Retinal pigment epithelial cell (primary cell): Measurements from ENCODE around the gene GRK3.

ENCODE experiments used
- DNase-seq: peaks from one replicate; pipeline ENCODE4 v3.0.0-alpha.2; 2010; ENCODE audit warnings: low read depth
- H3K4me3 ChIP-seq: 2 replicates; pipeline ENCODE4 v1.5.1; 2011; ENCODE audit warnings: mild to moderate bottlenecking, low read length, control low read depth, moderate library complexity
- TF ChIP-seq, protein P1 (sequence below): conservative IDR thresholded peaks from 2 replicates; pipeline ENCODE4 v1.5.1; 2011; ENCODE audit warnings: low read depth, low read length, control low read depth, inconsistent platforms

The GRK3 gene

DNA sequence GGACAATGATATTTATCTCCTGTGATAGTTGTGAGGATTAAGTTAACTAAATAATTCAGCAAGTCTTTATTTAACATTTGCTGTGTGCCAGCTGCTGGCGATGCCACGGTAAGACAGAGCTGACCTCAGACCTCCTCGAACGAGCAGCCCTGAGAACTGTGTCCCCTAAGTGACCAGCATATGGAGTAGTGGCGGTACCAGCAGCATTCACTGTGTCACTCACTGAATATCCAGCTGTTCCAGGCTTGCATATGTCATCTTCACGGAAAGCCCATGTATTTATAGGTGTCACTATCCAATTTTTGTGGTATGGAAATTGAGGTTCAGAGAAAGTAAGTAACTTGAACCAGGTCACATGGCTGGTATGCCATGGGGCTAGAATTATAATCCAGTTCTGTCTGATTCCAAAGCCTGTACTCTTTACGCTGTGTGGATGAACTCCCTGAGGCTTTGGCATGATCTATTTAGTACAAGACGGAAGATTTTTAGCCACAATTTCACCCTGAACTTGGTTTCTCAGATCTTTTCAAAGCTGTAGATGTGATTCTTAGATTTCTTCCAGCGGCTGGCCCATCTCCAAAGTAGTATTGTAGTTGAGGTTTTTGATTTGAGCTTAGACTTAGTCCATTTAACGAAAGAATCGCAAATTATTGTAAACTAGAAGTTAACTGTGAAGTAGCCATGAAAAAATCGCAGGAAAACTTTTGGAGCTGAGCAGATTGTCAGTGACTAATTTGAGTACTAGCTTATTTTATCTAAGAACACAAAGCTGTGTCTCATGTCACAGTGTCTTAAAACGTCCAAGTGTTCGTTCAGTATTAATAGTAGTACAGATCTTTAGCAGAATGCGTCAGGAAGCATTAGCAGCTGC, 128.2 kb downstream of the GRK3 start:
- DNase-seq: no peak
- TF ChIP-seq, protein P1, sequence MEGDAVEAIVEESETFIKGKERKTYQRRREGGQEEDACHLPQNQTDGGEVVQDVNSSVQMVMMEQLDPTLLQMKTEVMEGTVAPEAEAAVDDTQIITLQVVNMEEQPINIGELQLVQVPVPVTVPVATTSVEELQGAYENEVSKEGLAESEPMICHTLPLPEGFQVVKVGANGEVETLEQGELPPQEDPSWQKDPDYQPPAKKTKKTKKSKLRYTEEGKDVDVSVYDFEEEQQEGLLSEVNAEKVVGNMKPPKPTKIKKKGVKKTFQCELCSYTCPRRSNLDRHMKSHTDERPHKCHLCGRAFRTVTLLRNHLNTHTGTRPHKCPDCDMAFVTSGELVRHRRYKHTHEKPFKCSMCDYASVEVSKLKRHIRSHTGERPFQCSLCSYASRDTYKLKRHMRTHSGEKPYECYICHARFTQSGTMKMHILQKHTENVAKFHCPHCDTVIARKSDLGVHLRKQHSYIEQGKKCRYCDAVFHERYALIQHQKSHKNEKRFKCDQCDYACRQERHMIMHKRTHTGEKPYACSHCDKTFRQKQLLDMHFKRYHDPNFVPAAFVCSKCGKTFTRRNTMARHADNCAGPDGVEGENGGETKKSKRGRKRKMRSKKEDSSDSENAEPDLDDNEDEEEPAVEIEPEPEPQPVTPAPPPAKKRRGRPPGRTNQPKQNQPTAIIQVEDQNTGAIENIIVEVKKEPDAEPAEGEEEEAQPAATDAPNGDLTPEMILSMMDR: no peak
- H3K4me3 ChIP-seq: no peak overlapping the region

DNA sequence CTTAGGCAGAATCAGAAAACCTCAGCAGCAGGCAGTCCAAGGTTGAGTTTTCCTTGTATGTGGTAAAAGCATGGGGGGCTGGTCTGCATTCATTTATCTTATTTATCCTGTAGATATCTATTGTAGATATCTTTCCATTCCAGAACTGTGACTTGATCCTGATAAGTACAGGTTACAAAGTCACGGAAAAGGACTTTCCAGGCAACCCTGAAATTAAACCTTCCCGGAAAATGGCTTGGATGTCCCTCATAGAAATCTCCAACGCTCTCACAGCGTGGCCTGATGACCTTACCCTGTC, 128.7 kb downstream of the GRK3 start:
- H3K4me3 ChIP-seq: no peak overlapping the region
- no peak for DNase-seq
- TF ChIP-seq, protein P1: no peak

DNA sequence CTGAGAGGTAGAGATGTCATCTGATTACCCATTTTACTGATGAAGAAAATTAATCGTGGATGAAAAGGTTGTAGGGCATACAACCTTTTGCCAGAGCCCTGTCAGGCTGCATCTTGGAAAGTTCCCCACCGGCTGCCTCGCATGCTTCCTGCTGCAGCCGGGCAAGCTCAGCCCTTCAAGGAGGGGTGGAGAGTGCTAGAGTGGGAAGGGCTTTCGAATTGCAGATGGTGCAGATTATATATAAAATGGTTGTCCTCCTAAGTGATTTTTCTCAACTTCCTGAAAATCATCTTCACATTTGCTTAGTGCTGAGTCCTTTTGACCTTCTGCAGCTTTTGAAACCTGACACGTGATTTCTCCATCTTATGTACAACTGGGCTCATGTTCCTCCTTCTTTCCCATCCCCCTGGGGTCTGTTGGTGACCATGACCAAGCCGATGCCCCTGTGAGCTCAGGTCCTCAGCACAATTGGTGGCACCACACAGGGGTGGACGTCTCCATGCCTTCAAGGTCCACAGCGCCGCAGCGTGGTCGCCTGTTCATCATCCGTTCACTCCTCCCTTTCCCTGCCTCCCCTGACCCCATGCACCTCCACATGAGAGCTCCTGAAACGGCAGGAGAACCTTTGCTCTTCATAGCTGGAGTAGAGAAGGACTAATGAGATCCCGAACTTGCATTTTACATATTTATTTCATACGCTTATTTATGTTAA, 129.9 kb downstream of the GRK3 start:
- no peak overlapping the region for H3K4me3 ChIP-seq
- TF ChIP-seq, protein P1: no peak
- no peak for DNase-seq

DNA sequence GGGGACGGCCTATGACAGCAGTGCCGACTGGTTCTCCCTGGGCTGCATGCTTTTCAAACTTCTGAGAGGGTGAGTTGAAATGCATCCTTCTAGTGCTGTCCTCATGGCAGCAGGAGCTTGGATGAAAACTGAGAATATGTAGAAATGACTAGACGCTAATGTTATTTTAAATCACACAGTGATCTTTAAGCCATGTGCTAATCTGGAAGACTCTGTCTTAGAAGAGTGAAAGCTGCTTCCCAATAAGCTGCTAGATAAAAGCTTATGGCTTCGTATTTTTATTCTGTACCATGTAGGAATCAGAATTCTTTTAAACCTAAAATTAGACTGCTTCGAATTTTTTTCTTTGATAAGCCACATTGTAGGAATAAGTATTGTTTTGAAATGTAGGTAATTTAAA, 130.7 kb downstream of the GRK3 start:
- no peak overlapping the region for H3K4me3 ChIP-seq
- DNase-seq: no peak
- TF ChIP-seq, protein P1: no peak

DNA sequence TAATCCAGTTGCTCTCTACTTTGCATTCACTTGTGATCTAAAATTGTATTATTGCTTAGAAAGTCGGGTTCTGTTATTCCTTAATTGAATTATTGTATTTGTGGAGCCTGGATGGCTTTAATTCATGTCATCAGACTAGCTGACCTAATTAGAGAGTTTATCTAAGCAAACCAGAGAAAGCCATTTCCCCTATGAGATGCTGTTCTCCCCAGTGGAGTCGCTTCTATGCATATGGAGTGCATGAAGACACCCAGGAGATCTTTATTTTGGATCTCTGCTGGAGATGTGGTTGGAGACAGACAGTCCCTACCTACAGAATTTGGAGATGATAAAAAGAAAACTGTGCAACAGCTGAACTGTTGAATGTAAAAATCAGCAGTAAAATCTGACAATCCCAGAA, 132.3 kb downstream of the GRK3 start:
- no peak for DNase-seq
- H3K4me3 ChIP-seq: no peak overlapping the region
- TF ChIP-seq, protein P1: no peak

DNA sequence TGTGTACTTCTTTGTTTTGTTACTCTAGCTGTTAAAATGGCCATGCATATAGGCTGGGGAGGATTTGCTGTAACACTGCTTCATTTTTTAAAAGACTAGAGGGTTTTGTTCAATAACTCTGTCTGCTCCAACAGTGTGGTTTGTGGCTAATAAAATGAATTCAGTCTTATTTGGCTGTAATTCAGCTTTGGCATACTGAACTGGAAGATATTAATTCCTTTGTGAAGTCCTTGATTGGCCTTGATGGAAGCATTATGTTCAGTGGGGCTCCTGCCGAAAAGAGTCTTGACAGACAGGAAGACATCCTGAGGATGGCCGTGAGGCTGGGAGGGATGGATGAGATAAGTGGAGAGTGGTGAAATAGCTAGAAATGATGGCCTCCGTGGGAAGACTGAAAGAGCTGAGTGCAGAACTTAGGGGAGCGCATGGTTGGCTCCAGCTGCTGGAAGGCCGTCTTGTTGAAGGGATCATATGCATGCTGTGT, 132.7 kb downstream of the GRK3 start:
- H3K4me3 ChIP-seq: no peak overlapping the region
- DNase-seq: no peak
- TF ChIP-seq, protein P1: no peak
